B cell (primary cell): ENCODE measurements around the gene CREB5. TPM values are rescaled to one million over a fixed set of nuclear protein-coding genes. Genes with fewer than 3 reads are reported as not detected.

Experiments used
- ATAC-seq: fragments of 200-7000 bp; cut with Tn5 transposase; one replicate; pipeline ENCODE4 v1.10.0; 2021; ENCODE audit warnings: low read depth, mild to moderate bottlenecking, moderate number of reproducible peaks, moderate library complexity
- CTCF ChIA-PET: fragments of 350-600 bp; sonication (Branson Sonifier 250); formaldehyde crosslinking; loops from one replicate; lab custom pipeline; 2021; ENCODE audit warnings: antibody characterized with exemption, inconsistent platforms; lab: Charles Lee
- POLR2A ChIA-PET: fragments of 350-600 bp; sonication (Branson Sonifier 250); formaldehyde crosslinking; loops from one replicate; lab custom pipeline; 2021; ENCODE audit warnings: antibody characterized with exemption; lab: Charles Lee
- DNase-seq: peaks from one replicate; pipeline ENCODE4 v3.0.0; 2013
- H2AFZ ChIP-seq: 2 replicates; pipeline ENCODE4 v1.6.1; 2012; ENCODE audit warnings: mild to moderate bottlenecking, low read depth, low read length; ENCODE audit not compliant: insufficient read depth, poor library complexity, severe bottlenecking
- H3K27ac ChIP-seq, 2 donors: 1 replicate in 1 of 2; 2 replicates in 1 of 2; pipeline ENCODE4 v1.5.1; 2012 to 2013; ENCODE audit warnings: low read length in 2 of 2, mild to moderate bottlenecking in 2 of 2, moderate library complexity in 1 of 2
- H3K27me3 ChIP-seq, 4 experiments: fragments of 200-600 bp in 1 of 4; sonication (generic) in 1 of 4; replicated peaks in 1 of 4; 1 replicate in 2 of 4; 2 replicates in 2 of 4; pipeline versions ENCODE4 v1.6.1 to v1.7.0; 2013 to 2016; ENCODE audit warnings: low read length in 3 of 4, mild to moderate bottlenecking in 2 of 4, mixed read lengths in 1 of 4, moderate library complexity in 1 of 4; ENCODE audit not compliant: insufficient read depth in 4 of 4, control insufficient read depth in 3 of 4; ENCODE audit errors: control extremely low read depth in 1 of 4
- H3K36me3 ChIP-seq, 2 experiments: replicated peaks in 1 of 2; 1 replicate in 1 of 2; 2 replicates in 1 of 2; pipeline versions ENCODE4 v1.6.1 to v1.7.1; 2013; ENCODE audit warnings: low read length in 1 of 2; ENCODE audit not compliant: insufficient read depth in 2 of 2, control insufficient read depth in 1 of 2; ENCODE audit errors: control extremely low read depth in 1 of 2, extremely low read depth in 1 of 2
- H3K4me1 ChIP-seq, 2 donors: fragments of 200-600 bp in 1 of 2; sonication (generic) in 1 of 2; 1 replicate in 1 of 2; 2 replicates in 1 of 2; pipeline versions ENCODE4 v1.5.1 to v1.6.1; 2013 to 2017; ENCODE audit warnings: low read length in 2 of 2; ENCODE audit not compliant: control insufficient read depth in 2 of 2, insufficient read depth in 2 of 2
- H3K4me2 ChIP-seq: replicated peaks from 2 replicates; pipeline ENCODE3; 2012; ENCODE audit warnings: mild to moderate bottlenecking, low read depth, low read length; ENCODE audit not compliant: poor library complexity, severe bottlenecking
- H3K4me3 ChIP-seq, 5 experiments: fragments of 200-600 bp in 1 of 5; sonication (generic) in 1 of 5; 1 replicate in 3 of 5; 2 replicates in 2 of 5; pipeline versions ENCODE4 v1.5.1 to v1.7.0; 2011 to 2016; ENCODE audit warnings: low read length in 4 of 5, mild to moderate bottlenecking in 4 of 5, low read depth in 2 of 5, control low read depth in 1 of 5, moderate library complexity in 1 of 5; ENCODE audit not compliant: insufficient read depth in 1 of 5; ENCODE audit errors: control extremely low read depth in 1 of 5, extremely low read depth in 1 of 5
- H3K79me2 ChIP-seq: fragments of 200-600 bp; sonication (generic); one replicate; pipeline ENCODE4 v1.6.0; 2016; ENCODE audit warnings: low read length; ENCODE audit not compliant: control insufficient read depth, insufficient read depth
- H3K9ac ChIP-seq: fragments of 200-600 bp; sonication (generic); 2 replicates; pipeline ENCODE4 v1.6.1; 2017; ENCODE audit warnings: mild to moderate bottlenecking, low read length, moderate library complexity
- H3K9me3 ChIP-seq, 3 donors: one replicate each; pipeline versions ENCODE4 v1.6.1 to v1.7.1; 2013; ENCODE audit warnings: low read length in 2 of 3; ENCODE audit not compliant: control insufficient read depth in 2 of 3, insufficient read depth in 1 of 3; ENCODE audit errors: control extremely low read depth in 1 of 3
- H4K20me1 ChIP-seq: 2 replicates; pipeline ENCODE4 v1.6.0; 2012; ENCODE audit warnings: mild to moderate bottlenecking, low read length; ENCODE audit not compliant: insufficient read depth, control insufficient read depth, poor library complexity, severe bottlenecking
- H3K27ac Mint-ChIP-seq: one replicate; pipeline ENCODE4 v1.8.0; 2021; ENCODE audit warnings: mixed read lengths
- H3K27me3 Mint-ChIP-seq: one replicate; pipeline ENCODE4 v1.8.0; 2021; ENCODE audit warnings: mixed read lengths
- H3K4me1 Mint-ChIP-seq: one replicate; pipeline ENCODE4 v1.8.0; 2021; ENCODE audit warnings: mixed read lengths
- H3K4me3 Mint-ChIP-seq: one replicate; pipeline ENCODE4 v1.8.0; 2021; ENCODE audit warnings: mixed read lengths
- H3K9me3 Mint-ChIP-seq: one replicate; pipeline ENCODE4 v1.8.0; 2022; ENCODE audit warnings: mixed read lengths; ENCODE audit not compliant: insufficient read depth
- CTCF ChIP-seq: fragments of 200-600 bp; IDR thresholded peaks from one replicate; pipeline ENCODE4 v1.8.0; 2022; ENCODE audit warnings: antibody characterized with exemption, mild to moderate bottlenecking
- EZH2 ChIP-seq: IDR thresholded peaks from 2 replicates; pipeline ENCODE4 v1.6.1; 2012; ENCODE audit warnings: borderline replicate concordance, low read depth, mild to moderate bottlenecking, moderate library complexity, low read length; ENCODE audit not compliant: insufficient read depth, poor library complexity, severe bottlenecking
- WGBS: methylation state at CpG from one replicate; pipeline ENCODE4 v1.1.5; 2013; ENCODE audit warnings: missing lambda C conversion rate; ENCODE audit not compliant: insufficient coverage; 5-methylcytosine and 5-hydroxymethylcytosine counted together
- intact Hi-C: fragments of 100-400 bp; cut with micrococcal nuclease; formaldehyde crosslinking; loops from one replicate; pipeline ENCODE4 v1.10.0; 2022
- polyA plus RNA-seq: library from polyadenylated mRNA; depleted of rRNA; stranded (reverse); fragments of >200 nt; gene quantifications from 2 replicates; pipeline ENCODE4 v1.2.3, GENCODE V29; 2012
- total RNA-seq, 2 donors: library from RNA; stranded (reverse); fragments of 120-200 nt in 1 of 2; gene quantifications; 1 replicate in 1 of 2; 2 replicates in 1 of 2; pipeline versions ENCODE4 v1.2.3 to v1.2.4, GENCODE V29; 2013 to 2022

CREB5 gene
- total and polyA plus RNA-seq, 2 donors (not counting 1 experiment from before 2014, with no cell fraction given) = 0.05 to 0.95 TPM

- H3K9me3 ChIP-seq = no peaks in the 10 kb centered on the region
- H3K4me3 Mint-ChIP-seq = no peak overlapping the region
- no peak overlapping the region for H3K4me3 ChIP-seq
- no peaks in the 10 kb centered on the region for H3K36me3 ChIP-seq
- intact Hi-C loops = no loop called here
- TF ChIP-seq EZH2 (no peak), CTCF (no peak)
- no peaks in the 10 kb centered on the region for H3K27me3 ChIP-seq
- POLR2A ChIA-PET = no interaction called here
- CTCF ChIA-PET = no interaction called here
- no peak overlapping the region for H3K27ac Mint-ChIP-seq
- no peaks in the 10 kb centered on the region for H4K20me1 ChIP-seq
- no peaks in the 10 kb centered on the region for H3K79me2 ChIP-seq
- no peak overlapping the region for H3K27ac ChIP-seq
- no peak overlapping the region for H3K9ac ChIP-seq
- 95% methylated on average over 3 of the region's 5 CpGs for WGBS
- ATAC-seq (no peak), DNase-seq (no peak)
- H3K9me3 Mint-ChIP-seq = no peaks in the 10 kb centered on the region
- H3K4me2 ChIP-seq = no peak overlapping the region
- no peaks in the 10 kb centered on the region for H3K4me1 ChIP-seq
- H2AFZ ChIP-seq = no peak overlapping the region
- H3K27me3 Mint-ChIP-seq = no peaks in the 10 kb centered on the region
- peaks cover 3% of the 10 kb centered on the region for H3K4me1 Mint-ChIP-seq
These were observed 335.1 kb downstream of the CREB5 start for GRCh38 chr7:28747404-28747803.

- no peaks in the 10 kb centered on the region for H3K27me3 Mint-ChIP-seq
- Histone ChIP-seq H3K79me2 (no peaks in the 10 kb centered on the region), H4K20me1 (no peaks in the 10 kb centered on the region), H3K27me3 (no peaks in the 10 kb centered on the region), H3K9me3 (no peaks in the 10 kb centered on the region), H3K4me3 (no peak overlapping the region), H2AFZ (no peak overlapping the region), H3K4me1 (no peaks in the 10 kb centered on the region), H3K9ac (no peak overlapping the region), H3K36me3 (no peaks in the 10 kb centered on the region), H3K4me2 (no peak overlapping the region), H3K27ac (no peak overlapping the region)
- WGBS = 93% methylated on average over 2 of the region's 3 CpGs
- no peak for TF ChIP-seq EZH2
- no peak for TF ChIP-seq CTCF
- no peaks in the 10 kb centered on the region for H3K9me3 Mint-ChIP-seq
- H3K4me3 Mint-ChIP-seq = no peak overlapping the region
- ATAC-seq (no peak), DNase-seq (no peak)
- peaks cover 3% of the 10 kb centered on the region for H3K4me1 Mint-ChIP-seq
- no peak overlapping the region for H3K27ac Mint-ChIP-seq
- POLR2A ChIA-PET = no interaction called here
- intact Hi-C loops = no loop called here
- CTCF ChIA-PET = no interaction called here
These were observed 335.5 kb downstream of the CREB5 start for GRCh38 chr7:28747854-28748253.
